Endothelial cell of umbilical vein (primary cell): ENCODE results near the gene NTMT1. TPM values are rescaled to one million over a fixed set of nuclear protein-coding genes. Genes with fewer than 3 reads are reported as not detected.

Experiments
- BruUV-seq: library from RNA; stranded (reverse); fragments of 400-500 nt; replicated peaks from 2 replicates; lab custom pipeline; 2021; lab: Mats Ljungman, UMichigan
- CTCF ChIA-PET: fragments of 300-600, 350-600 bp; sonication (Branson Sonifier 250); formaldehyde crosslinking; loops from one replicate; lab custom pipeline; 2021; ENCODE audit warnings: antibody characterized with exemption, inconsistent platforms; lab: Charles Lee
- POLR2A ChIA-PET: fragments of 300-600, 350-600 bp; sonication (Branson Sonifier 250); formaldehyde crosslinking; loops from one replicate; lab custom pipeline; 2021; ENCODE audit warnings: antibody characterized with exemption, inconsistent platforms; lab: Charles Lee
- DNase-seq: peaks from one replicate; pipeline ENCODE4 v3.0.0-alpha.2; 2011; ENCODE audit warnings: low read depth, low spot score
- FAIRE-seq: peaks from 2 replicates; lab custom pipeline; 2011; peaks lifted over from hg19 to GRCh38; lab: Jason Lieb, UNC
- H2AFZ ChIP-seq: 2 replicates; pipeline ENCODE4 v1.6.0; 2012; ENCODE audit warnings: low read depth, low read length, control low read depth, inconsistent platforms
- H3K27ac ChIP-seq: 2 replicates; pipeline ENCODE4 v1.5.1; 2011; ENCODE audit warnings: low read depth, mild to moderate bottlenecking, control low read depth, low read length, moderate library complexity; ENCODE audit not compliant: insufficient read depth
- H3K27me3 ChIP-seq, 2 experiments: 2 replicates each; pipeline versions ENCODE4 v1.6.0 to v1.6.1; 2011; ENCODE audit warnings: low read length in 2 of 2, mixed read lengths in 1 of 2; ENCODE audit not compliant: control insufficient read depth in 2 of 2, insufficient read depth in 2 of 2
- H3K36me3 ChIP-seq, 2 experiments: 2 replicates in 1 of 2; 3 replicates in 1 of 2; pipeline ENCODE4 v1.5.1; 2011; ENCODE audit warnings: low read length in 2 of 2, mild to moderate bottlenecking in 1 of 2, moderate library complexity in 1 of 2; ENCODE audit not compliant: control insufficient read depth in 2 of 2, insufficient read depth in 2 of 2; ENCODE audit errors: extremely low read depth in 1 of 2
- H3K4me1 ChIP-seq: 3 replicates; pipeline ENCODE4 v1.5.1; 2011; ENCODE audit warnings: mild to moderate bottlenecking, low read length; ENCODE audit not compliant: control insufficient read depth, insufficient read depth; ENCODE audit errors: extremely low read depth
- H3K4me2 ChIP-seq: 2 replicates; pipeline ENCODE4 v1.6.1; 2011; ENCODE audit warnings: low read length, control low read depth, mixed read lengths; ENCODE audit not compliant: insufficient read depth
- H3K4me3 ChIP-seq, 3 experiments: fragments of 200-600 bp in 1 of 3; sonication (generic), shearing (Covaris generic) in 1 of 3; replicated peaks in 1 of 3; 2 replicates each; pipeline ENCODE4 v1.5.1; 2011 to 2016; ENCODE audit warnings: control low read depth in 3 of 3, low read length in 3 of 3, mild to moderate bottlenecking in 2 of 3, inconsistent platforms in 1 of 3, low read depth in 1 of 3, moderate library complexity in 1 of 3; ENCODE audit not compliant: insufficient read depth in 1 of 3
- H3K79me2 ChIP-seq: 2 replicates; pipeline ENCODE4 v1.6.0; 2012; ENCODE audit warnings: low read length, inconsistent platforms; ENCODE audit not compliant: control insufficient read depth, insufficient read depth
- H3K9ac ChIP-seq: replicated peaks from 2 replicates; pipeline ENCODE3; 2011; ENCODE audit warnings: low read length, control low read depth; ENCODE audit not compliant: insufficient read depth; ENCODE audit errors: extremely low read depth
- H3K9me1 ChIP-seq: replicated peaks from 3 replicates; pipeline ENCODE4 v1.6.0; 2011; ENCODE audit warnings: mild to moderate bottlenecking, low read length; ENCODE audit not compliant: control insufficient read depth, insufficient read depth; ENCODE audit errors: extremely low read depth
- H3K9me3 ChIP-seq: replicated peaks from 2 replicates; pipeline ENCODE4 v1.5.1; 2012; ENCODE audit warnings: low read length, inconsistent platforms; ENCODE audit not compliant: control insufficient read depth, insufficient read depth
- H4K20me1 ChIP-seq: replicated peaks from 2 replicates; pipeline ENCODE3; 2011; ENCODE audit warnings: mild to moderate bottlenecking, low read length; ENCODE audit not compliant: control insufficient read depth, insufficient read depth; ENCODE audit errors: extremely low read depth
- CTCF ChIP-seq, 2 donors: IDR thresholded peaks; 1 replicate in 1 of 2; 2 replicates in 1 of 2; pipeline ENCODE4 v1.5.1; 2011; ENCODE audit warnings: low read length in 2 of 2, mild to moderate bottlenecking in 2 of 2, moderate library complexity in 2 of 2, control low read depth in 1 of 2, inconsistent platforms in 1 of 2, low read depth in 1 of 2; ENCODE audit not compliant: insufficient read depth in 1 of 2; ENCODE audit errors: extremely low read depth in 1 of 2
- EZH2 ChIP-seq: IDR thresholded peaks from 2 replicates; pipeline ENCODE4 v1.6.1; 2012; ENCODE audit warnings: borderline replicate concordance, low read depth, mild to moderate bottlenecking, moderate library complexity, low read length, inconsistent platforms; ENCODE audit not compliant: severe bottlenecking
- FOS ChIP-seq: IDR thresholded peaks from 2 replicates; pipeline ENCODE4 v1.6.1; 2011; ENCODE audit warnings: mild to moderate bottlenecking, low read length, moderate library complexity, borderline replicate concordance; ENCODE audit not compliant: insufficient read depth
- GATA2 ChIP-seq: IDR thresholded peaks from 2 replicates; pipeline ENCODE4 v1.7.0; 2011; ENCODE audit warnings: low read depth, mild to moderate bottlenecking, moderate library complexity, mixed read lengths, low read length; ENCODE audit not compliant: insufficient read length, insufficient read depth
- JUN ChIP-seq: IDR thresholded peaks from 2 replicates; pipeline ENCODE4 v1.6.1; 2011; ENCODE audit warnings: borderline replicate concordance, low read depth; ENCODE audit not compliant: insufficient read length, insufficient read depth
- MAX ChIP-seq: IDR thresholded peaks from 2 replicates; pipeline ENCODE4 v1.6.1; 2011; ENCODE audit not compliant: insufficient read depth, insufficient read length
- MYC ChIP-seq: IDR thresholded peaks from one replicate; pipeline ENCODE4 v1.6.1; 2011; ENCODE audit warnings: mild to moderate bottlenecking, low read depth, low read length
- POLR2A ChIP-seq: IDR thresholded peaks from 2 replicates; pipeline ENCODE4 v1.6.1; 2012; ENCODE audit warnings: low read depth, mild to moderate bottlenecking, control low read depth, low read length
- POLR2AphosphoS5 ChIP-seq: IDR thresholded peaks from 2 replicates; pipeline ENCODE4 v1.6.1; 2012; ENCODE audit warnings: low read depth, mild to moderate bottlenecking, control low read depth, low read length, moderate library complexity; ENCODE audit not compliant: insufficient read depth
- dilution Hi-C: fragments of 300-500 bp; cut with MboI; formaldehyde crosslinking; loops from one replicate; pipeline ENCODE4 v1.15.0; 2019; ENCODE audit warnings: low sequenced_read_pairs; ENCODE audit not compliant: extremely low pct_ligation_motif_present
- intact Hi-C: fragments of 100-400 bp; cut with micrococcal nuclease; formaldehyde crosslinking; loops from one replicate; pipeline ENCODE4 v1.10.0; 2022
- polyA plus RNA-seq, 4 experiments: library from polyadenylated mRNA; depleted of rRNA in 3 of 4; stranded (reverse) in 3 of 4; unstranded in 1 of 4; fragments of >200 nt; gene quantifications; 2 replicates each; pipeline versions ENCODE4 v1.2.1 to v1.2.3, GENCODE V29; 2011 to 2012; ENCODE audit warnings: missing spikeins in 1 of 4
- total RNA-seq: library from RNA; stranded (reverse); gene quantifications from 2 replicates; pipeline ENCODE4 v1.2.3, GENCODE V29; 2021

The NTMT1 gene
- total and polyA plus RNA-seq, 2 donors (not counting 3 experiments of a cell fraction or from before 2014, with no cell fraction given), result 47.6 to 58.3 TPM

GRCh38 chr9:129626625-129627284 lies 792 bp downstream of the NTMT1 start:
- peak overlapping the region; percentile 80 for H3K4me2 ChIP-seq
- H3K9me1 ChIP-seq, result no peaks in the 10 kb centered on the region
- CTCF ChIA-PET, result interaction anchor here (0.9 to 7.5 kb wide), 9 partner anchors 12 to 496 kb away, joined by 3 to 232 read pairs (median 8); no protein-coding TSS in a partner anchor
- no peak overlapping the region for H2AFZ ChIP-seq
- H3K27ac ChIP-seq, result peak overlapping the region; percentile 71
- H3K9me3 ChIP-seq, result no peaks in the 10 kb centered on the region
- no peaks in the 10 kb centered on the region for H3K27me3 ChIP-seq
- dilution Hi-C loops (no loop called here), intact Hi-C loops (loop anchor here (2.0 kb wide), 1 partner anchor 16 kb away; the partner anchor contains the start of gene ASB6)
- peak overlapping the region; percentile 79 for H3K9ac ChIP-seq
- TSS peak; percentile 94 for BruUV-seq
- peaks cover 16% of the 10 kb centered on the region for H3K4me1 ChIP-seq
- peaks cover 0 to 2% of the 10 kb centered on the region in 2 experiments for H3K36me3 ChIP-seq
- DNase-seq (peak; percentile 54), FAIRE-seq (peak; percentile 83)
- POLR2A ChIA-PET, result interaction anchor here (0.7 to 1.0 kb wide), 2 partner anchors 151 to 449 kb away, joined by 3 to 4 read pairs; partner anchors contain the start of gene IER5L
- H4K20me1 ChIP-seq, result no peaks in the 10 kb centered on the region
- peaks cover 55% of the 10 kb centered on the region for H3K79me2 ChIP-seq
- peak overlapping the region; percentile 35 to 76 (median 71) for H3K4me3 ChIP-seq
- peak; percentile 36 for TF ChIP-seq POLR2A
- TF ChIP-seq EZH2, result no peak
- peak; percentile 45 for TF ChIP-seq POLR2AphosphoS5

GRCh38 chr9:129627556-129628440 lies 1.8 kb downstream of the NTMT1 start:
- peaks cover 16% of the 10 kb centered on the region for H3K4me1 ChIP-seq
- ChIA-PET CTCF (interaction anchor here (0.9 to 1.5 kb wide), 5 partner anchors 12 to 496 kb away, joined by 3 to 8 read pairs (median 4); no protein-coding TSS in a partner anchor), POLR2A (interaction anchor here (0.7 kb wide), 1 partner anchor 150 kb away, joined by 3 read pairs; no protein-coding TSS in a partner anchor)
- H4K20me1 ChIP-seq, result no peaks in the 10 kb centered on the region
- TF ChIP-seq MYC, result no peak
- TF ChIP-seq POLR2AphosphoS5, result no peak
- TF ChIP-seq MAX, result no peak
- TF ChIP-seq FOS, result no peak
- no peak for TF ChIP-seq CTCF (IDR thresholded peaks at IDR 0.05; ENCODE audit: extremely low read depth in 1 of 2, insufficient read depth in 1 of 2, low read depth in 1 of 2, low read length in 2 of 2)
- TF ChIP-seq EZH2, result no peak
- TF ChIP-seq JUN, result no peak
- no peak for TF ChIP-seq GATA2
- no peak for TF ChIP-seq POLR2A
- peak overlapping the region; percentile 79 for H3K9ac ChIP-seq
- FAIRE-seq (no peak), DNase-seq (no peak)
- peak overlapping the region; percentile 80 for H3K4me2 ChIP-seq
- intact Hi-C loops, result loop anchor here (2.0 kb wide), 1 partner anchor 15 kb away; the partner anchor contains the start of gene ASB6
- no peak overlapping the region for H3K27ac ChIP-seq
- peaks cover 0 to 4% of the 10 kb centered on the region in 2 experiments for H3K36me3 ChIP-seq
- no peaks in the 10 kb centered on the region for H3K9me1 ChIP-seq
- dilution Hi-C loops, result no loop called here
- BruUV-seq, result no TSS peak
- no peaks in the 10 kb centered on the region for H3K27me3 ChIP-seq
- no peaks in the 10 kb centered on the region for H3K9me3 ChIP-seq
- no peak overlapping the region for H2AFZ ChIP-seq
- H3K79me2 ChIP-seq, result peaks cover 65% of the 10 kb centered on the region
- H3K4me3 ChIP-seq, result peak overlapping the region in 2 of 3 experiments; percentile 71 to 76
